H1 (cell line): Measurements from ENCODE around the gene ADCY5. TPM values are rescaled to one million over a fixed set of nuclear protein-coding genes. Genes with fewer than 3 reads are reported as not detected.

Experiments
- CTCF ChIA-PET: fragments of 300-600 bp; sonication (Branson Sonifier 250); formaldehyde crosslinking; loops from one replicate; lab custom pipeline; 2021; ENCODE audit not compliant: partially characterized antibody; lab: Charles Lee
- POLR2A ChIA-PET: fragments of 300-600 bp; sonication (Branson Sonifier 250); formaldehyde crosslinking; loops from one replicate; lab custom pipeline; 2021; ENCODE audit warnings: inconsistent platforms; ENCODE audit not compliant: partially characterized antibody; lab: Charles Lee
- DNase-seq, 2 experiments: peaks; one replicate each; pipeline versions ENCODE4 v3.0.0 to v3.0.0-alpha.2; 2010 to 2022; ENCODE audit warnings: low spot score in 2 of 2, low read depth in 1 of 2, mixed read lengths in 1 of 2
- FAIRE-seq: peaks from 2 replicates; lab custom pipeline; 2011; peaks lifted over from hg19 to GRCh38; lab: Jason Lieb, UNC
- H2AFZ ChIP-seq: 2 replicates; pipeline ENCODE4 v1.8.1; 2012; ENCODE audit warnings: low read length, inconsistent platforms
- H2AK5ac ChIP-seq: 2 replicates; pipeline ENCODE4 v1.6.1; 2013; ENCODE audit warnings: low read depth, low read length
- H2BK120ac ChIP-seq: replicated peaks from 2 replicates; pipeline ENCODE3; 2013; ENCODE audit warnings: low read depth, low read length, inconsistent platforms
- H2BK12ac ChIP-seq: 2 replicates; pipeline ENCODE4 v1.6.1; 2013; ENCODE audit warnings: low read depth, low read length
- H2BK15ac ChIP-seq: 2 replicates; pipeline ENCODE4 v1.6.1; 2013; ENCODE audit warnings: low read length
- H2BK20ac ChIP-seq: 2 replicates; pipeline ENCODE4 v1.6.1; 2013; ENCODE audit warnings: low read length
- H2BK5ac ChIP-seq: 2 replicates; pipeline ENCODE4 v1.6.1; 2013; ENCODE audit warnings: low read depth, low read length
- H3K14ac ChIP-seq: 2 replicates; pipeline ENCODE4 v1.6.1; 2013; ENCODE audit warnings: inconsistent platforms; ENCODE audit not compliant: insufficient read length
- H3K18ac ChIP-seq: 2 replicates; pipeline ENCODE4 v1.6.1; 2013; ENCODE audit warnings: low read length; ENCODE audit errors: extremely low read depth
- H3K23ac ChIP-seq: 2 replicates; pipeline ENCODE4 v1.6.1; 2013; ENCODE audit warnings: inconsistent platforms; ENCODE audit not compliant: insufficient read length
- H3K23me2 ChIP-seq: 2 replicates; pipeline ENCODE4 v1.6.1; 2013; ENCODE audit warnings: low read depth, low read length
- H3K27ac ChIP-seq: 2 replicates; pipeline ENCODE4 v1.6.1; 2011; ENCODE audit warnings: low read depth, low read length, inconsistent platforms
- H3K27me3 ChIP-seq, 4 experiments: replicated peaks in 1 of 4; 1 replicate in 1 of 4; 2 replicates in 3 of 4; pipeline versions ENCODE4 v1.6.1 to v1.8.1; 2011 to 2013; ENCODE audit warnings: low read length in 3 of 4, mild to moderate bottlenecking in 3 of 4, inconsistent platforms in 2 of 4, mixed read lengths in 2 of 4, moderate library complexity in 1 of 4; ENCODE audit not compliant: control insufficient read depth in 3 of 4, insufficient read depth in 3 of 4; ENCODE audit errors: extremely low read depth in 1 of 4
- H3K36me3 ChIP-seq, 4 experiments: 2 replicates each; pipeline versions ENCODE4 v1.6.1 to v1.8.1; 2011 to 2013; ENCODE audit warnings: mild to moderate bottlenecking in 4 of 4, low read length in 3 of 4, moderate library complexity in 2 of 4, control low read depth in 1 of 4, inconsistent platforms in 1 of 4; ENCODE audit not compliant: insufficient read depth in 4 of 4, control insufficient read depth in 2 of 4
- H3K4ac ChIP-seq: replicated peaks from 2 replicates; pipeline ENCODE3; 2013; ENCODE audit warnings: low read length, low read depth, mixed read lengths, inconsistent platforms; ENCODE audit not compliant: insufficient read length
- H3K4me1 ChIP-seq, 4 experiments: replicated peaks in 1 of 4; 1 replicate in 1 of 4; 2 replicates in 3 of 4; pipeline versions ENCODE4 v1.6.1 to v1.8.1; 2011 to 2013; ENCODE audit warnings: low read length in 3 of 4, inconsistent platforms in 2 of 4, mixed read lengths in 1 of 4; ENCODE audit not compliant: insufficient read depth in 4 of 4, control insufficient read depth in 3 of 4
- H3K4me2 ChIP-seq, 2 experiments: 2 replicates each; pipeline versions ENCODE4 v1.6.1 to v1.8.1; 2011 to 2013; ENCODE audit warnings: low read depth in 2 of 2, low read length in 2 of 2, control low read depth in 1 of 2, inconsistent platforms in 1 of 2, mild to moderate bottlenecking in 1 of 2; ENCODE audit not compliant: insufficient read depth in 1 of 2
- H3K4me3 ChIP-seq, 4 experiments: fragments of 200-600, 300-600 bp in 1 of 4; sonication (generic), shearing (Covaris generic), sonication (Bioruptor Twin) in 1 of 4; 2 replicates each; pipeline versions ENCODE4 v1.5.1 to v1.8.1; 2011 to 2016; ENCODE audit warnings: low read length in 4 of 4, low read depth in 3 of 4, control low read depth in 2 of 4, inconsistent platforms in 2 of 4, mild to moderate bottlenecking in 2 of 4, mixed read lengths in 1 of 4, moderate library complexity in 1 of 4; ENCODE audit not compliant: insufficient read depth in 2 of 4; ENCODE audit errors: extremely low read depth in 1 of 4
- H3K56ac ChIP-seq: replicated peaks from 2 replicates; pipeline ENCODE3; 2013; ENCODE audit warnings: low read depth, mild to moderate bottlenecking, mixed read lengths, low read length, inconsistent platforms; ENCODE audit not compliant: insufficient read length
- H3K79me1 ChIP-seq: 2 replicates; pipeline ENCODE4 v1.6.1; 2013; ENCODE audit warnings: low read depth, low read length, control low read depth
- H3K79me2 ChIP-seq, 2 experiments: 2 replicates each; pipeline versions ENCODE4 v1.6.1 to v1.8.1; 2012 to 2013; ENCODE audit warnings: low read length in 2 of 2, mild to moderate bottlenecking in 2 of 2, inconsistent platforms in 1 of 2; ENCODE audit not compliant: insufficient read depth in 2 of 2, control insufficient read depth in 1 of 2
- H3K9ac ChIP-seq, 4 experiments: replicated peaks in 1 of 4; 1 replicate in 1 of 4; 2 replicates in 3 of 4; pipeline versions ENCODE4 v1.6.1 to v1.8.1; 2011 to 2013; ENCODE audit warnings: low read depth in 3 of 4, low read length in 3 of 4, control low read depth in 2 of 4, mild to moderate bottlenecking in 2 of 4, moderate library complexity in 2 of 4, inconsistent platforms in 1 of 4; ENCODE audit errors: extremely low read depth in 1 of 4
- H3K9me3 ChIP-seq, 2 experiments: 2 replicates each; pipeline versions ENCODE4 v1.6.1 to v1.8.1; 2012 to 2013; ENCODE audit warnings: mild to moderate bottlenecking in 2 of 2, moderate library complexity in 2 of 2, control low read depth in 1 of 2, inconsistent platforms in 1 of 2, low read depth in 1 of 2, low read length in 1 of 2, mixed read lengths in 1 of 2; ENCODE audit not compliant: insufficient read depth in 2 of 2
- H4K20me1 ChIP-seq, 2 experiments: replicated peaks in 1 of 2; 2 replicates each; pipeline versions ENCODE3 to v1.8.1; 2011 to 2013; ENCODE audit warnings: inconsistent platforms in 2 of 2, low read length in 2 of 2, mild to moderate bottlenecking in 1 of 2; ENCODE audit not compliant: insufficient read depth in 2 of 2, control insufficient read depth in 1 of 2
- H4K5ac ChIP-seq: 2 replicates; pipeline ENCODE4 v1.6.1; 2013; ENCODE audit warnings: low read length, low read depth, mixed read lengths, inconsistent platforms; ENCODE audit not compliant: insufficient read length
- H4K8ac ChIP-seq: 2 replicates; pipeline ENCODE4 v1.8.0; 2013; ENCODE audit warnings: mild to moderate bottlenecking, moderate library complexity, low read length, inconsistent platforms; ENCODE audit not compliant: insufficient read depth; ENCODE audit errors: extremely low read depth
- H4K91ac ChIP-seq: replicated peaks from 2 replicates; pipeline ENCODE3; 2013; ENCODE audit warnings: low read length, mixed read lengths, inconsistent platforms; ENCODE audit not compliant: insufficient read length
- GABPA ChIP-seq: IDR thresholded peaks from 2 replicates; pipeline ENCODE4 v1.6.1; 2011; ENCODE audit warnings: mild to moderate bottlenecking, low read length, moderate library complexity, borderline replicate concordance; ENCODE audit not compliant: insufficient read depth
- SP2 ChIP-seq: IDR thresholded peaks from 2 replicates; pipeline ENCODE4 v1.6.1; 2012; ENCODE audit warnings: mild to moderate bottlenecking, low read length, inconsistent platforms
- WGBS, 2 experiments: shearing (Covaris generic) in 1 of 2; methylation state at CpG; one replicate each; pipeline versions ENCODE4 v1.1.6 to v1.1.7; 2013 to 2015; ENCODE audit warnings: low lambda C conversion rate in 2 of 2, mixed read lengths in 2 of 2, inconsistent platforms in 1 of 2, low coverage in 1 of 2, missing lambda C conversion rate in 1 of 2; ENCODE audit not compliant: insufficient replicate concordance in 2 of 2, insufficient coverage in 1 of 2, insufficient read length in 1 of 2; ENCODE audit errors: extremely low coverage in 1 of 2, missing lambda C conversion rate in 1 of 2; 5-methylcytosine and 5-hydroxymethylcytosine counted together
- polyA plus RNA-seq, 7 experiments: library from polyadenylated mRNA; depleted of rRNA in 3 of 7; stranded (reverse) in 5 of 7; unstranded in 2 of 7; fragments of >200 nt in 5 of 7; fragments of 200-250 nt in 2 of 7; gene quantifications; 1 replicate in 5 of 7; 2 replicates in 1 of 7; 4 replicates in 1 of 7; pipeline versions ENCODE4 v1.2.1 to v1.2.3, GENCODE V29; 2011 to 2013; ENCODE audit warnings: missing spikeins in 2 of 7, mixed read lengths in 2 of 7
- total RNA-seq: library from RNA; stranded (reverse); fragmentation: NEBNext Ultra II Directional; extraction: Animal tissue kit (Norgen Biotek cat#: 25700); gene quantifications from 2 replicates; pipeline ENCODE4 v1.2.1, GENCODE V29; 2021

The ADCY5 gene
- total and polyA plus RNA-seq, 2 of the 8 experiments (the other 6 are each of a cell fraction or from before 2014, with no cell fraction given): 18.9 to 40.8 TPM

DNA sequence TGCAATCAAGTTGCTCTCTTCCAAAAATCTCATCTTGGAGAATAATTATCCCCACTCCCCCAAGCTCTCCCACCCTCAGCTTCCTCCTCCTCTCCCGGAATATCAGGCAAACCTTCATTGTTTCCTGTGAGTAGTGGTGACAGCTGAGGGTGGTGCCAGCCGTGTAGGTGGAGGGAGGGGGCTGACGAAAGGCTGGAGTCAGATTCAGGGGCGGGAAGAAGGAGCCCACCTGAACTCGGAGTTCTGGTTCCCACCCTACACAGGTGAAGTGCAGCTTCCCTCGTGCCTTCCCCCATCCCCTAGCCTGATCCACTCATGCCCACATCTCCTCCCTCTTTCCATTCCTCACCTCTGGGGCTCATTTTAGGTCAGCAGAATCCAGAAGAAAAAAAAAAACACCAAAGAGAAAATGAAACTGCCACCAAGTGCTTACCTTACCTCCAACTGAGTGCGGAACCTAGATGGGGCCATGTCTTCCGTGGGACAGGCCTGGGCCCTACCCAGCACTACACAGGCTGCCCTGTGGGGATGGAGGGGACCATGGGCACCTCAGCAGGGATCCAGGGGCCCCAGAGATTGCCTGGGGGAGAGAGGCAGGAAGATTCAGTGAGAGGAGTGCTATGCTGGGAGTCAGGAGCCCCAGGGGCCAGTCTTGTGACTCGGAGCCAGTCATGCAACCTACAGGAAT is 81.3 kb downstream of the ADCY5 start:
- Histone ChIP-seq H3K23ac (no peak overlapping the region), H3K9ac (no peak overlapping the region), H2BK120ac (no peak overlapping the region), H4K91ac (no peak overlapping the region), H3K14ac (no peak overlapping the region), H2BK12ac (no peak overlapping the region), H3K9me3 (0 out of 4 replicates have a peak, but pooled peaks cover 0 to 6% of the 10 kb centered on the region in 2 experiments), H3K27ac (no peak overlapping the region), H3K23me2 (no peaks in the 10 kb centered on the region; the same call in 1 of the 2 replicates), H2AFZ (no peak overlapping the region), H4K5ac (no peak overlapping the region), H3K18ac (no peak overlapping the region), H3K27me3 (peaks cover 0 to 2% (median 0%) of the 10 kb centered on the region in 4 experiments; a peak in 1 of 7 replicates), H3K4ac (no peak overlapping the region), H2BK15ac (no peak overlapping the region), H4K8ac (no peak overlapping the region; the same call in 1 of the 2 replicates), H3K36me3 (no peaks in the 10 kb centered on the region), H2BK5ac (no peak overlapping the region), H3K4me3 (no peak overlapping the region), H3K79me1 (no peaks in the 10 kb centered on the region), H3K4me2 (no peak overlapping the region), H2BK20ac (no peak overlapping the region), H3K79me2 (no peaks in the 10 kb centered on the region), H3K4me1 (peaks cover 0 to 6% (median 0%) of the 10 kb centered on the region in 4 experiments; a peak in 1 of 7 replicates), H2AK5ac (no peak overlapping the region), H3K56ac (no peak overlapping the region), H4K20me1 (no peaks in the 10 kb centered on the region)
- FAIRE-seq (no peak), DNase-seq (no peak)
- no peak for TF ChIP-seq SP2
- no peak for TF ChIP-seq GABPA
- ChIA-PET CTCF (interaction anchor here (0.8 to 5.3 kb wide), 16 partner anchors 10 to 192 kb away, joined by 3 to 60 read pairs (median 4); no protein-coding TSS in a partner anchor), POLR2A (interaction anchor here (1.2 kb wide), 1 partner anchor 8 kb away, joined by 5 read pairs; no protein-coding TSS in a partner anchor)
- 78% methylated on average over 7 of the region's 9 CpGs; no CpG with 5 or more reads in 1 of the 2 experiments for WGBS, 2 experiments
